ELR (cell line): ENCODE measurements around the gene TBL1X.
A peak's percentile ranks its signal among the peaks of the same experiment; 100 is the strongest.
"Not testable (repeated sequence)": the region's sequence is repeated elsewhere in the genome, so short reads cannot be mapped to it uniquely, and the experiment has no call there.

Source experiments
- DNase-seq: peaks from one replicate; pipeline ENCODE4 v3.0.0-alpha.2; 2015; ENCODE audit warnings: low read depth

The TBL1X gene

DNA sequence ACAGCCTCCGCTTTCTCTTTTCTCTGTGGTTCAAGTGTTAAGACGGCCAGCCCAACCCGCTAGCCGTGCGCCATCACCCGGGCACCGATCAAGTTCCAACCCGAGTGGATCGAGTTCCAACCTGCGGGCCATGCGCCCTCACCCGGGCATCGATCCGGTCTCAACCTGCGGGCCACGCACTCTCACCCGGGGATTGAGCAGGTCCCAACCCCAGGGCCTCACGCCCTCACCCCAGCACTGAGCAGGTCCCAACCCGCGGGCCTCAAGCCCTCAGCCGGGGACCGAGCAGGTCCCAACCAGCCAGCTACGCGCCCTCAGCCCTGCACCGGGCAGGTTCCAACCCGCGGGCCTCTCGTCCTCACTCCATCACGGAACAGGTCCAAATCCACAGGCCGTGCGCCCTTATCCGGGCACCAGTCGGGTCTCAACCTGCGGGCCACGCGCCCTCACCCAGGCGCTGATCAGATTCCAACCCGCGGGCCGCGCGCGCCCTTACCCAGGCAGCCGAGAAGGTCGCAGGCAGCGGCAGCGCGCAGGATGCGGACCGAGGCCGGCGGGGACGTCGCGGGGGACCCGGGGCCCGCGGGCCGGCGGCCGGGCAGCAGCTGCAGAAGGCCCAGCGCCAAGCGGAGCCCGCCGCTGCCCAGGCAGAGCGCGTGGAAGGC is 300.3 kb downstream of the TBL1X start:
- DNase-seq, result no peak

DNA sequence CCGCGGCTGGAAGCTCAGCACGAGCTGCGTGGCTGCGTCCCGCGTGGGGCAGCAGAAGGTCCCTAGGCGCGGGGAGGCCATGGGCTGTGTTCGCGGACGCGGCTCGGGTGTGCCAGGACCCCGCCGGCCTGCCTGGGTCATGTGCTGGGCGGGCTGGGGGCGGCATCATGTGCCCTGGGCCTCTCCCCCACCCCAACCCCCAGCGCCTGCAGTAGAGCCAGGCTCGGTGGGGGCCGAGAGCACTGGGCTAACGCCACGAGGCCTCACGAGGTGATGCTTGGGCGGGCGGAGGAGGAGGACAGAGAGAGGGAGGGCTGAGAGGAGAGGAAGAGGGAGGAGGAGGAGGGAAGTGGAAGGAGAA is 300.9 kb downstream of the TBL1X start, which contains the start of gene GPR143:
TSS of gene GPR143 (minus strand) at position 111 of the 361 bp plus-strand sequence. CDS start at position 81, 30 bp downstream.
- DNase-seq, result no peak

DNA sequence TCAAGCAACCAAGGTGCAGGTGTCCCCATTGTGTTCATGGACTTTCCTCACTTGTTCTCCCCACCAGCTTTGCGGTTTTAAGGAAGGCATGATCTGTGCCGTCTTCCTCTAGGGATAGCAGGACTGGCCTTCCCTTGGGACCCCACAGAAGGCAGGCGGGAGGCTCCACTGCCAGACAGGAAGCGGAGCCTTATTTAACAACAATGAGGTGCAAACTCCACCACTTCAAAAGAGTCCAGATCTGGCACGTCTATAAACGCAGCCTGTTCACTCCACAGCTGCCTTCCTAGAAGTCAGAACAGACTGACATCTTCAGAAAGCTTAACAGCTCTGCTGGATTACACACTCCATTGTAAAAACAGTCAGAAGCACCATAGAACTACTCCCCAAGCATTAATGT is 302.5 kb downstream of the TBL1X start:
- no peak for DNase-seq

DNA sequence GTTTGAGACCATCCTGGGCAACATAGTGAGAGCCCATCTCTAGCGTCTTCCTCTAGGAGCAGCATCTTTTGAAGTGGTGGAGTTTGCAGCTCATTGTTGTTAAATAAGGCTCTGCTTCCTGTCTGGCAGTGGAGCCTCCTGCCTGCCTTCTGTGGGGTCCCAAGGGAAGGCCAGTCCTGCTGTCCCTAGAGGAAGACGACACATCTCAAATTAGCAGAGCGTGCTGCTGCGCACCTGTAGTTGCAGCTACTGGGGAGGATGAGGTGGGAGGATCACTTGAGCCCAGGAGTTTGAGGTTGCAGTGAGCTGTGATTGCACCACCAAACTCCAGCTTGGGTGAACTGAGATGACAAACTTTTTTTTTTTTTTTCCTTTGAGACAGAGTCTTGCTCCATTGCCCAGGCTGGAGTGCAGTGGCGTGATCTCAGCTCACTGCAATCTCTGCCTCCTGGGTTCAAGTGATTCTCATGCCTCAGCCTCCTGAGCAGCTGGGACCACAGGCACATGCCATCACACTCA is 303.5 kb downstream of the TBL1X start:
- DNase-seq, result not testable (repeated sequence)

DNA sequence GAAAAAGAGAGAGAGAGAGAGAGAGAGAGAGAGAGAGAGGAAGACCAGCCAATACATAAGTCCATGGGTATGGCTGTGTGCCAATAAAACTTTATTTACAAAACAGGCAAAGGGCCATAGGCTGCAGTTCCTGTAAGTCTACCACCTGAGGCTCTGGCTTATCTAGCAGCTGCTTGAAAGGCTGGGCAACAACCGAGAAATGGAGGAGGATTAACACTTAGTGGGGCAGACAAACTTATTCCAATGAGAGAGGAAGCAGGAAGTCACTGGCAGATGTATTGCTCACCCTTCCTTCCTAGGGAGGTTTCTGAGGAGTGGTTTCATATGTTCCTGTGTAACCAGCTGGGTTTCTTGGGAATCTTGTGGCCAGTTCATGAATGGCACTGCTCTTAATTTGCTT is 305.5 kb downstream of the TBL1X start:
- DNase-seq, result peak; percentile 46

DNA sequence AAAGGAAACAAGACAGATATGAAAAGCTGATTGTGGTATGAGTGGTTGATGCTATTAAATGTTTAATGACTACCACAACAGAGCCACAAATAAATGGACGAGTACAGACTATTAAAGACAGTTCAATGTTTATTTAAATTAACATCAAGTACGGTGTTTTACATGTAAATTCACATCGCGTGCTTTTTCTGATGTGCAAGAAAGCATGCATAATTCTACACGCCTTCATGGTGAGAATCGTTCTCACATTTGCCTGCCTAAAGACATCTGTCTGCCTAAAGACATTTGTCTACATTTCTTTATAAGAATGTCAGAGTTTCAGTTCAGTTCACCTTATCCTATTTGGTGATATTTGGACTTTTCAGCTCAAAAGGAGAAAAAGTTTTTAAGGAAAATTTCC is 308.1 kb downstream of the TBL1X start:
- DNase-seq, result no peak

DNA sequence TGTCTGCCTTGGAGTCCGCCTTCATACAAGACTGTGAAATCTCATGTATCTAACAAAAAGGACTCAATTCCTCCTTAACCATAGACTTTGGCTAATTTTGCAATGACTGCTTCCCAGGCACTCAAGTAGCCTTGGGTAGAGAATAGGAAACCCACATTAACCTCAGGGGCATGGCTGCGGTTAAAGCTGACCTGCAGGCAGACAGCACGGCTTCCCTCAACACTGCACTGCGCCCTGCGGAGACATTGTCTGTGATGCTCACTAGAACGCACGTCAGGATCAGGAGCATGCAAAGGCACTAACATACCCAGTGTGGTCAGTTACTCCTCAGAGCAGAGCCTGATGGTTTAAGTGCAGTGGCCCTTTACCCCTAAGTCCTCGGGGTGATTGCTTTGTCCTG is 311.1 kb downstream of the TBL1X start:
- no peak for DNase-seq

DNA sequence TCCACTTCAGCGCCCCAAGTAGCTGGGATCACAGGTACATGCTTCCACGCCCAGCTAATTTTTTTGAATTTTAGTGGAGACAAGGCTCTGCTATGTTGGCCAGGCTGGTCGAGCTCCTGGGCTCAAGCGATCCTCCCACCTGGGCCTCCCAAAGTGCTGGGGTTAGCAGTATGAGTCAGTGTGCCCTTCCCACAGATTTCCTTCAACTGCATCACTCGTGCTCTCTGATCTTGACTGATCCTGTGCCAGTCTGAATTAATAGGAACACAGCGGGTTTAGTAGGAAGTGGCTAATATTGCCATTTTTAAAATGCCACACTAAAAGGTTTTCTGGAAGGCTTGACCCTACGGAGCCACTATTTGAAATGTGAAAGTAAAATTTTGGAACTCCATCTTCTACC is 317.1 kb downstream of the TBL1X start:
- DNase-seq, result no peak

DNA sequence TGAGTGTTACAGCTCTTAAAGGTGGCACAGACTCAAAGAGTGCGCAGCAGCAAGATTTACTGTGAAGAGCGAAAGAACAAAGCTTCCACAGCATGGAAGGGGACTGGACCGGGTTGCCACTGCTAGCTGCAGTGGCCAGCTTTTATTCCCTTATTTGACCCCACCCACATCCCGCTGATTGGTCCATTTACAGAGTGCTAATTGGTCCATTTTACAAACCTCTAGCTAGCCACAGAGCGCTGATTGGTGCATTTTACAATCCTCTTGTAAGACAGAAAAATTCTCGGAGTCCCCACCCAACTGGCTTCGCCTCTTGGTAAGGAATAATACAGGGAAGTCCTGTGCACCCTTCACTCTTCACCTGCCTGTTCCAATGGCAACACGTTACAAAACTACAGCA is 319.5 kb downstream of the TBL1X start:
- no peak for DNase-seq

DNA sequence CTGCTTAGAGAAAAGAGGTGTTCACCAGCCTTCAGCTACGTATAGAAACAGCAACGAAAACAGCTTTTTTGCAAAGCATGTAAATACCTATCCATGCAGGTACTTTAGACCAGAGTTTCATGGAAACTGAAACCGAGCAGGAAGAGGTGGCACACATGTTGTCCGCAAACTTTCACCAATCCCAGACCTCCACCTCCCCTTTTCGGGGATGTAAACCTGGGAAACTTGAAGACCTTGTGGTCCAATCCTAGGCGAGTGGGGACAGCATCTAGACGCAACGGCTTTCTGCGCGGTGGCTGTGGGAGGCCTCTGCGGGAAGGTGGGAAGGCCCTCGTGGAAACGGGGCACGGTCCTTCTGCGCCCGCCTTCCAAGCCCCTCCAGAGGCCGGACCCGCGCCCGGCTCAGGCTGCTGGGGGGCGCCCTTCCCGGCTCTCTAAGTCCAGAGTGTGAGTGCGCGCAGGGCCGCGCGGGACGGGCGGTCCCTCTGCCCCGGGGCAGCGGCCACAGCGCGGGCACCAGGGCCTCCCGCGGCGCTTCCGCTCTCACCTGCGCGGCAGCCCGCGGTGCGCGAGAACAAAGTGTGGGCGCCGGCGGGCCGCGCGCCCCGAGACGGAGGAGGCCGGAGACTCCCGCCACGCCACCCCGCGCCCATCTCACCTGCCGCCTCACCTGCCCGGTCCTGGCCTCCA is 320.5 kb downstream of the TBL1X start:
- no peak for DNase-seq

DNA sequence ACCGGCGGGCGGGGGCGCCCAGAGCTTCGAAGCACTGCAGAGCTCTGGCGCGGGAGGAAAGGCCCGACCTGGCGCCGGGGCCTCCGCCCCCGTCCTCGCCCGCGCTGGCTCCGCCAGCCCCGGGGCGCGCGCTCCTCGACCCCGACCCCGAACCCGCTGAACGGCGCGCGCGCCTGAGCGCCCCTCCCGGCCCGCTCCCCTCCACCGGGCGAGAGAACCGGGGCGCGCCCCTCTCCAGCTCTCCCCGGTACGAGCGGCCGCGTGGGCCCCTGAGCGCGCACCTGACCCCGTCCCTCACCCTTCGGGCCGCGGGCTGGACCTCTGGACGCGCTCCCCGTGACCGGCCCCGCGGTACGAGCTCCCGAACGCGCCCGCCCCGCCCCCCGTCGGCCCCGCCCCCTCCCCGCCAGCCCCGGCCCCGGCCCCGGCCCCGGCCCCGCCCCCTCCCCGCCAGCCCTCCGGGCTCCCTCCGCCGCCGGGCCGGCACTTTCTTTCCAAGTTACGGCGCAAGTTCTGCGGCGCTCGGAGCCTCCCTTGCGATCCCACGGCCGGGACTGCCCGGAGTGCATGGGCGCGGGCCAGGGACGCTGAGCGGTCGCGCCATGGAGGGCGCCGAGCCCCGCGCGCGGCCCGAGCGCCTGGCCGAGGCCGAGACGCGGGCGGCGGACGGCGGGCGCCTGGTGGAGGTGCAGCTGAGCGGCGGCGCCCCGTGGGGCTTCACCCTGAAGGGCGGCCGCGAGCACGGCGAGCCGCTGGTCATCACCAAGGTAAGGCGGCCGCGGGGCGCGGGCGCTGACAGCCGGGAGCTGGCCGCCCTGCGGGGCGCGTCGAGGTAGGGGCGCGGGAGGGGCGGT is 321.3 kb downstream of the TBL1X start, which contains the start of gene SHROOM2:
TSS of gene SHROOM2 (plus strand) at position 486 of the 854 bp plus-strand sequence. CDS start at position 603, 117 bp downstream.
- peak; percentile 11 for DNase-seq

DNA sequence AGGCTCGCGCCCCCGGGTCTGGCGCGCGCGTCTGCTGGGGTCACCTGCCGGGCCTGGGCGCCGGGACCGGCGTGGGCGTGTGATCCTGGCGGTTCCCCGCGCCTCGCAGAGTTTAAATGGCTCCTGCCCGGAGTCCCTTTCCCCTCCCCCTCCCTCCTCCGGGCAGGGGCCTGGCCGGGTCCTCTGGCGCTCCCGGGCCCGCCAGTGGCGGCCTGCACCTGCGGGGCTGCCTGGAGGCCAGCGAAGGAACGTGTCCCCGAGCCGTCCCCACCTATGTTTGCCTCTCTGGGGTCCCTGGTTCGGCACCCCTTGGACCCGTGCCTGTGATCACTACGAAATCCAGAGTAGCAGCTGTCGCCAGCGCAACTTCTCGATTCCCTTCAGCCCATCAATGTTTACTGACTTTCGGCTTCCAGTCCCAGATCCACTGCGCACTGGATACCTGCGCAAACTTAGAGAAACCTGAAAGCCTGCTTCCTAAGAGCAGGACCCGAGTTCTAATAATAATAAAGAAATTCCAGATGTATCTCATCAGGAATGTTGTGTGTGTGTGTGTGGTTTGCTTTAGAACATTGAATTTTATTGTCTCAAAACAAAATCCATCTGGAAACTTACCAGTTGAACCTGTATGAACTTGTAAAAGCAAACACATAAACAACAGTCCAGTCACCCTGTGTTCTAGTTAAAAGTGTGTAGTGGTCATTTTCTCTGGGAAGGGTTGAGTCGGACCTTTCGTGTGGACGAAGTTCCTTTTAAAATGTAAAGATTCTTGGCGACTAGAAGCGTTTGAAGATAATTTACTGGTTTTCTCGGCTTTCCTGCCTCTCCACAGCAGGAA is 322.2 kb downstream of the TBL1X start:
- no peak for DNase-seq

DNA sequence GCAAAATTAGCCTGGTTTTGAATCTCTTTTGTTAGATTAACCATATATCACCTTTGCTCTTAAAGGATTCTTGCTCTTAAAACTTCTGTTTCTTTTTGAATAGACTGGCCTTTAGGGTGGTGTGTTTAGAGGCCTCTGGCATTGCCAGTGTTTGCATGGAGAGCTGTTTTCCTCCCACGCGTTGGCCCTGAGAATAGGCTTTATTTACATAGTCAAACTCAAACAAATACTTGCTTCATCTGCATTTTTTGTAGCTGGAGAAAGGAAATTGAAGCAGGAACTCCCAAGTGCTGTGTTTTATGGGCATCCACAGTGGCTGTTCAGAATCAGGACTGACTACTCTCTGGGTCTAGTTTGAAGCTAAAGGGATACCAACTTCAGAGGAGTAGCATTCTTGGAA is 324.1 kb downstream of the TBL1X start:
- no peak for DNase-seq

DNA sequence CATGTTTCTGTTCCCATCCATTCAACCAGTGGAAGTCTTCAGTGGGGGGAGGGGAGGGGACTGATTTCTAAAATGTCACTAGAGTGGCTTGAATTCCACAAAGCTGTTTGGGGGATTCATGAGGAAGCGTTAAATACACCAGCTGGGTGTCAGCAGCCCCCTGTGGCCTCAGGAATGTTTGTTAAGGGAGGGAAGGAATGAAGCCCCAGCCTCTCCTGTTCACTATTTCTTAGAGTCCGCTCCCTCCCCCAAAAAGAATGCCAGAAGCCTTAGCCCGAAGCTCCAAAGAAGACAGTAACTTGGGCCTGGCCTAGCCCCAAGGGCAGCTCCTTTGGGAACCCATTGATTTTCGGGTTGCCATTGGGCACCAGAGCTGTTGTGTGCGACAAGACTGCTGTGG is 324.7 kb downstream of the TBL1X start:
- DNase-seq, result no peak
